ENCODE data around the gene TBCK.

The TBCK gene

DNA sequence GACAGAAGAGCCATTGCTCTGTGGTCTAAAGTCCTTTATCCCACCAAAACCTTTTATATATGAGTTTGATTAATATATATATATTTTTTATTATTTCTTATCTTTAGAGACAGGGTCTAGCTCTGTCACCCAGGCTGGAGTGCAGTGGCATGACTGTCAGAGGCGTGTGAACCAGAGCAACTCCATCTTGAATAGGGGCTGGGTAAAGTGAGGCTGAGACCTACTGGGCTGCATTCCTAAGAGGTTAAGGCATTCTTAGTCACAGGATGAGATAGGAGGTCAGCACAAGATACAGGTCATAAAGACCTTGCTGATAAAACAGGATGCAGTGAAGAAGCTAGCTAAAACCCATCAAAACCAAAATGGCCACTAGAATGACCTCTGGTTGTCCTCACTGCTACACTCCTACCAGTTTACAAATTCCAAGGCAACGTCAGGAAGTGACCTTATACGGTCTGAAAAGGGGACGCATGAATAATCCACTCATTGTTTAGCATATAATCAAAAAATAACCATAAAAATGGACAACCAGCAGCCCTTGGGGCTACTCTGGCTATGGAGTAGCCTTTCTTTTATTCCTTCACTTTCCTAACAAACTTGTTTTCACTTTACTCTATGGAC, 10.5 kb downstream of the TBCK start:
- TF ChIP-seq, protein P1, sequence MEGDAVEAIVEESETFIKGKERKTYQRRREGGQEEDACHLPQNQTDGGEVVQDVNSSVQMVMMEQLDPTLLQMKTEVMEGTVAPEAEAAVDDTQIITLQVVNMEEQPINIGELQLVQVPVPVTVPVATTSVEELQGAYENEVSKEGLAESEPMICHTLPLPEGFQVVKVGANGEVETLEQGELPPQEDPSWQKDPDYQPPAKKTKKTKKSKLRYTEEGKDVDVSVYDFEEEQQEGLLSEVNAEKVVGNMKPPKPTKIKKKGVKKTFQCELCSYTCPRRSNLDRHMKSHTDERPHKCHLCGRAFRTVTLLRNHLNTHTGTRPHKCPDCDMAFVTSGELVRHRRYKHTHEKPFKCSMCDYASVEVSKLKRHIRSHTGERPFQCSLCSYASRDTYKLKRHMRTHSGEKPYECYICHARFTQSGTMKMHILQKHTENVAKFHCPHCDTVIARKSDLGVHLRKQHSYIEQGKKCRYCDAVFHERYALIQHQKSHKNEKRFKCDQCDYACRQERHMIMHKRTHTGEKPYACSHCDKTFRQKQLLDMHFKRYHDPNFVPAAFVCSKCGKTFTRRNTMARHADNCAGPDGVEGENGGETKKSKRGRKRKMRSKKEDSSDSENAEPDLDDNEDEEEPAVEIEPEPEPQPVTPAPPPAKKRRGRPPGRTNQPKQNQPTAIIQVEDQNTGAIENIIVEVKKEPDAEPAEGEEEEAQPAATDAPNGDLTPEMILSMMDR (IDR thresholded peaks at IDR 0.05), result no peak

DNA sequence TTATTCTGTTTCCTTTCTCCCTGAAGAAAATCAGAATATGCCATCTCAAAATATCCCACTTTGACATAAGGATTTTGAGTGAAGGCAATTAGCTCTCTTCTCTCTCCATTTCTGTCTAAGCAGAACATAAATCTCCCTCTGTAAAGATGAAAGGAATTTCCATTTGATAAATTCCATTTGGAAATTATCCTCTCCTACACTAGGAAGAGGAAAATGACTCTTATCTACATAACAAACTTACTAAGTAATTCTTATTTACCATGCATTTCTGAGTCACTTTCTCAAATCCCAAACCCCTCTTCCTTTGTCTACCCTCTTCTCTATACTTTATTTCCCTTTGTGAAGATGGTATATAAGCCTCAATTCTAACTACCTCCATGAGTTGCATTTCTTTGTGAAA, 11.4 kb downstream of the TBCK start:
- TF ChIP-seq, protein P1 (IDR thresholded peaks at IDR 0.05), result no peak

DNA sequence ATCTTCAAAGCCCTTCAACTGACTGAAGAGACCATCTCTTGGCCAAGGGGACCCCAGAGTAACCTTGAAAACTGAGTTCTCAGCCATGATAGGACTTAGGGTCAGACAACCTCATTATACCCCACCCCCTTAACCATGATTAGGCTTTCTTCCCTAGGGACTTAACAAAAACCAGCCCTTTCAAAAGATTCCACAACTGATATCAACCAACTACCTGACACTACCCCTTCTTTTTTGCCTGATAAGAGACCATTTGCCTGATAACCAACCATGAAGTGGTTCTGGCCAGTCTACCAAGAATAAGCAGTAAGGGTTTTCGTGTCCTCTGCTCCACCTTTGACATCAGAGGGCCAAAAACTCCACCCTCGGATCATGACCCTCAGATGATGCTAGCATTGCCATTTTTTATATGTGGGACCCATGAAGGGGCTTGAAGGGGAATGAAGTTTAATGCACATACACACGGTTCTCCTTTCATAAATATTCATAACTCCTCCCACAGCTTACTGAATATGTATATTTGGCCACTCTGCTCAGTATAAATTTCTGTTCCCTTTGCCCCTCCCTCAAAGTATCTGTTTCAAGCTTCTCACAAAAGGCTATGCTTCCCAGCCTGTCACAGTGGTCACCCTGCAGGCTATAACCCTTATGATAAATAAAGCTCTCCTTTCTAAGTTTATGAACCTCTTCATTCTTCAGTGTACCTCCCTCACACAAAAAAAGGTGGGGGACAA, 12.3 kb downstream of the TBCK start:
- TF ChIP-seq, protein P1 (IDR thresholded peaks at IDR 0.05), result no peak

DNA sequence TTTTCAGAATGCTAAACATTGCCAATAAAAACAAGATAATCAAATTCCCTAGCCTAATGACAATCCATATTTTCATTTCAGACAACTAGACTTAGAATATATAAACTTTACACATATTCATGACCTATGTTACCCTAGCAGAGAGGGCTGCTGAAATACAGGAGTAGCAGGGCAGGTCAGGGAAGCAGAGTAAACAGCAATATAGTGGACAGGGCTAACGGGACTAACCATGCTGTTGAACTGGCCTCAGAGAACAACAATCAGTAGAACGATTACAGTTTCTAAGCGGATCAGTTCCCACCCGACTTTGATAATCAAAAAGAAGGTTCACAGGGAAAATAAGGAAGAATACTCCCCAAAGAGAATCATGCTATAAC, 14.0 kb downstream of the TBCK start:
- TF ChIP-seq, protein P1 (IDR thresholded peaks at IDR 0.05), result no peak

DNA sequence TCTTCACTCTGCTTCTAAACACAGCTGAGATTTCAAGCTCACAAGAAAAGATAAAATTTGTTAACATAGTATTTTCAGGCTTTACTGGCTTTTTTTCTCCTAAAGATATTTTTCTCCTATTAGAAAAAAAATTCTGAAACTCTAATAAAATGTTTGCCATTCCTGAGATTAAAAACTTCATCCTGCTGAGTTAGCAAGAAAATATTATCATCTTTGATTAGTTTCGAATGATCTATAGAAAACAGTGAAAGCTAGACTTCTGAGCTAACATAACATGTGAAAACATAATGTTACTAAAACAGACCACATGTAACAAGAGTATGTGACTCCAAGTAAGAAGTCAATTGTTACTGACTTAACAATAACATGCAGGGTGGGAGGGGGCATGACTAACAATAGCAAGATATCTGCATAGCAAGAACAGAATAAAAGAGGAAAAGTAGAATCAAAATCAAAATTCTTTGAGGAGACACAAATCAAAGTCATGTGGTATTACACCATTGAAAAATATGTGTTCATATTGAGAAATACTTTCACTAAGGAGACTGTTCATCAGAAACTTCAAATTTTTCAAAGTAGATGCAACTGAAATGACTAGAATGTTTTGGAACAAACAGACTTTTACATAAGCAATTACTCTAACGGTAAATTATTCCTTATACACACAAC, 14.5 kb downstream of the TBCK start:
- TF ChIP-seq, protein P1 (IDR thresholded peaks at IDR 0.05), result no peak

DNA sequence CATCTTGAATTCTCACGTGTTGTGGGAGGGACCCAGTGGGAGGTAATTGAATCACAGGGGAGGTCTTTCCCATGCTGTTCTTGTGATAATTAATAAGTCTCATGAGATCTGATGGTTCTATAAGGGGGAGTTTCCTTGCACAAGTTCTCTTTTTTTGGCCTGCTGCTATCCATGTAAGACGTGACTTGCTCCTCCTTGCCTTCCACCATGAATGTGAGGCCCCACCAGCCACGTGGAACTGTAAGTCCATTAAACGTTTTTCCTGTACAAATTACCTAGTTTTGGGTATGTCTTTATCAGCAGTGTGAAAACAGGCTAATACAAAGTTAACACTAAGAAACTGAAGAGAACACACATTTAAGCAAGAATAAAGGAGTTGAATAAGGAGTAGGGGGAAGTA, 16.0 kb downstream of the TBCK start:
- TF ChIP-seq, protein P1 (IDR thresholded peaks at IDR 0.05), result no peak

DNA sequence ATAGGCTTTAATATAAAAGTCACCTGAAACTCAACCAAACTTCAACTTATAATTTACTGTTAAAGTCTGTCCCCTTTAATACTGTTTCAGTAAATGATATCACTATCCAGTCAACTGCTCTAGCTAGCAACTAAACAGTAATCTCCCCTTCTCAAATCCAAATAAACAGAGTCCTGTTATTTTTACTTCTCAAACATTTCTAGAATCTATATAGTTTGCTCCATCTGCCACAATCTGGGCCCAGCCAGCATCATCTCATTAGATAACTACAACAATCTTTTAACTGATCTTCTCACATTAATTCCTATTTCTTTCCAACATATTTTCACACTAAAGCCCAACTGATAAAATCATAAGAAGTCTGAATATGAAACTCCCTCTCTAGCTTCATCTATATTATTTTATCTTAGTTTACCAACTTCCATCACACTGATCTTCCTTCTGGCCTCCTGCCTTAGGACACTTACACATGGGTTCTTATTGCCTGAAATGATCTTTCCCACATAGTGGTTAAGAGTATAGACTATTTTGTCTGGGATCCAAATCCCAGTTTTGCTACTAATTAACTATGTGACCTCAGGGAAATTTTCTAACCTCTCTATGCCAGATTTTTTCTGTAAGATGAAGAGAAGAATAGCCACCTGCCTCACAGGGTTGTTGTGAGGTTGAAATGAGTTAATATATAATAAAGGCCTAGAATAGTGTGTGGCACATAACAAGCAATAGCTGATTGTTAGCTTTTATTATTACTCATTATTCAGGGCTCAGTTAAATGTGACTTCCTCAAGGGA, 18.6 kb downstream of the TBCK start:
- TF ChIP-seq, protein P1 (IDR thresholded peaks at IDR 0.05), result no peak
